HG02938 (cell line): ENCODE data around the gene ADAMTSL2.

Experiments used
- ATAC-seq: cut with Tn5 transposase; IDR thresholded peaks from one replicate; pipeline ENCODE4 v1.9.1; 2021; ENCODE audit warnings: mild to moderate bottlenecking, moderate library complexity; ENCODE audit not compliant: unreplicated experiment

Gene ADAMTSL2

GRCh38 chr9:133534346-133535291 is at the start of gene ADAMTSL2:
TSS of gene ADAMTSL2 (plus strand) at chr9:133534704. CDS start at chr9:133536713, 2,009 bp downstream.
- no peak for ATAC-seq

GRCh38 chr9:133485531-133486260 is 48.8 kb upstream of the ADAMTSL2 start:
- ATAC-seq = no peak

GRCh38 chr9:133487331-133487725 is 47.2 kb upstream of the ADAMTSL2 start:
- ATAC-seq = no peak

GRCh38 chr9:133488686-133489252 is 45.7 kb upstream of the ADAMTSL2 start:
- no peak for ATAC-seq

- ATAC-seq = no peak
Measured at GRCh38 chr9:133489253-133490190, 45.0 kb upstream of the ADAMTSL2 start.

- ATAC-seq = no peak
Measured at GRCh38 chr9:133490201-133490681, 44.3 kb upstream of the ADAMTSL2 start.

- ATAC-seq = no peak
Measured at GRCh38 chr9:133490865-133491655, 43.4 kb upstream of the ADAMTSL2 start.

- no peak for ATAC-seq
Measured at GRCh38 chr9:133491656-133491925, 42.9 kb upstream of the ADAMTSL2 start.

GRCh38 chr9:133492061-133493021 is 42.2 kb upstream of the ADAMTSL2 start:
- no peak for ATAC-seq

GRCh38 chr9:133493428-133493827 is 41.1 kb upstream of the ADAMTSL2 start:
- no peak for ATAC-seq

- no peak for ATAC-seq
Measured at GRCh38 chr9:133493845-133494540, 40.5 kb upstream of the ADAMTSL2 start.

- no peak for ATAC-seq
Measured at GRCh38 chr9:133494636-133495326, 39.7 kb upstream of the ADAMTSL2 start.

GRCh38 chr9:133495327-133496293 is 38.9 kb upstream of the ADAMTSL2 start:
- no peak for ATAC-seq

GRCh38 chr9:133496861-133497842 is 37.4 kb upstream of the ADAMTSL2 start:
- ATAC-seq = no peak
